Measurements from ENCODE around the gene PCDHB16.

The PCDHB16 gene

GRCh38 chr5:141234109-141234667 is 52.0 kb downstream of the PCDHB16 start:
- no peak for DNase-seq (ENCODE audit: low read depth in 2 of 2)
